GM18507 (cell line): ENCODE data around the gene CABLES1.

ENCODE experiments used
- DNase-seq: peaks from one replicate; pipeline ENCODE4 v3.0.0; 2011; ENCODE audit warnings: low read depth; ENCODE audit not compliant: insufficient read length; ENCODE audit errors: extremely low spot score
- FAIRE-seq: peaks from 2 replicates; lab custom pipeline; 2011; peaks lifted over from hg19 to GRCh38; lab: Jason Lieb, UNC

The CABLES1 gene

GRCh38 chr18:23234619-23235018 lies 99.3 kb downstream of the CABLES1 start:
- DNase-seq (no peak), FAIRE-seq (no peak)

GRCh38 chr18:23235336-23235735 lies 100.1 kb downstream of the CABLES1 start:
- no peak for DNase-seq
- FAIRE-seq, result no peak

- FAIRE-seq (no peak), DNase-seq (no peak)
These were observed 100.6 kb downstream of the CABLES1 start for GRCh38 chr18:23235860-23236259.

- DNase-seq (no peak), FAIRE-seq (no peak)
These were observed 101.7 kb downstream of the CABLES1 start for GRCh38 chr18:23236876-23237468.

GRCh38 chr18:23237524-23238151 lies 102.4 kb downstream of the CABLES1 start:
- FAIRE-seq (peak; percentile 94), DNase-seq (peak; percentile 40)

- DNase-seq, result no peak
- no peak for FAIRE-seq
These were observed 102.9 kb downstream of the CABLES1 start for GRCh38 chr18:23238152-23238531.

- FAIRE-seq (no peak), DNase-seq (no peak)
These were observed 103.5 kb downstream of the CABLES1 start for GRCh38 chr18:23238651-23239349.

- no peak for DNase-seq
- FAIRE-seq, result no peak
These were observed 104.0 kb downstream of the CABLES1 start for GRCh38 chr18:23239350-23239692.

GRCh38 chr18:23239885-23240608 lies 104.8 kb downstream of the CABLES1 start:
- DNase-seq (no peak), FAIRE-seq (no peak)

- FAIRE-seq (no peak), DNase-seq (no peak)
These were observed 105.3 kb downstream of the CABLES1 start for GRCh38 chr18:23240609-23240930.

- FAIRE-seq (peak; percentile 95), DNase-seq (peak; percentile 74)
These were observed 106.7 kb downstream of the CABLES1 start for GRCh38 chr18:23241833-23242496.

GRCh38 chr18:23243178-23243577 lies 107.9 kb downstream of the CABLES1 start:
- peak; percentile 38 for FAIRE-seq
- DNase-seq, result no peak

- DNase-seq (no peak), FAIRE-seq (no peak)
These were observed 108.5 kb downstream of the CABLES1 start for GRCh38 chr18:23243816-23244215.

GRCh38 chr18:23244401-23244800 lies 109.1 kb downstream of the CABLES1 start:
- DNase-seq (no peak), FAIRE-seq (no peak)

- no peak for FAIRE-seq
These were observed 110.2 kb downstream of the CABLES1 start for GRCh38 chr18:23245461-23245860.

GRCh38 chr18:23247331-23247730 lies 112.0 kb downstream of the CABLES1 start:
- DNase-seq, result no peak
- no peak for FAIRE-seq

More at GRCh38 chr18:23245461-23245860, 110.2 kb downstream of the CABLES1 start:
- no peak for DNase-seq

- no peak for FAIRE-seq
- DNase-seq, result no peak
These were observed 112.6 kb downstream of the CABLES1 start for GRCh38 chr18:23247896-23248295.

- DNase-seq, result no peak
- no peak for FAIRE-seq
These were observed 113.5 kb downstream of the CABLES1 start for GRCh38 chr18:23248826-23249225.

GRCh38 chr18:23249348-23249747 lies 114.1 kb downstream of the CABLES1 start:
- DNase-seq (no peak), FAIRE-seq (no peak)
